Amniotic stem cell (primary cell): ENCODE measurements around the gene NF2.

Experiments
- DNase-seq: peaks from one replicate; lab custom pipeline; 2025; lab: John Stamatoyannopoulos, UW

NF2 gene

DNA sequence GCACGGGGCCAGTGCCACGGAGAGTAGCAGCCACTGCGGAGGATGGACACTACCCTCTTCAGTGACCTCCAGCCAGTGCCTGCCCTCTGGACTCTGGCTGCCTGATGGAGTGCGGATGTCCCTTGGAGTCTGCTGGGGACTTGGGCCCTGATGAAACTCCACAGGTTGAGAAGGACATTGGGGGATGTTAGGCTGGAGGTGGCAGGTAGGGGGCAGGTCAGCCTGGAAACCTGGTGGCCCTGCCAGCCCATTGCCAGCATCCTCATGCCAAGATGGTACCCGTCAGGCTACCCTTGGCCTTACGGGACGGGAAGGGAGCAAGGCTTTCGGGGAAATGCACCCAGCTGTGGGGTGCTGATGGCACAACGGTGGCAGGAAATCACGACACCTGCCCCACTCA, 120.3 kb downstream of the NF2 start:
- DNase-seq = no peak

DNA sequence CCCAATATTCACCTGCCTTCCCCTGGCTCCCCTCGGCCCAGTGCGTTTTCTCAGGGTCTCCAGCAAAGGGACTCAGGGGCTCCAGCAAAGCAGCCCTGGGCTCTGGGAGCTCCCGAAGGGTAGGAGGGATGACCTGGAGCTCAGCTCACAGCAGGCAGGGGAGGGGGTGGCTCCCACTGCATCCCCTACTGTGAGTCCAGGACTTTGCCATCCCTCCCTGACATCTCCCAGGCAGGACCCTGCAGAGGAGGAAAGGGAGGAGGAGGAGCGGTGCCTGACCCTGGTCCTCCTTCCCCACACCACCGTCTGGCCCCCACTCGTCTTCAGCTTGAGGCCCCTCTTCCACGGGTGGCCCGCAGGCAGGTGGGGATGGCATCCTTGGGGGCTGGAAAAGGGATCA, 121.4 kb downstream of the NF2 start:
- no peak for DNase-seq

DNA sequence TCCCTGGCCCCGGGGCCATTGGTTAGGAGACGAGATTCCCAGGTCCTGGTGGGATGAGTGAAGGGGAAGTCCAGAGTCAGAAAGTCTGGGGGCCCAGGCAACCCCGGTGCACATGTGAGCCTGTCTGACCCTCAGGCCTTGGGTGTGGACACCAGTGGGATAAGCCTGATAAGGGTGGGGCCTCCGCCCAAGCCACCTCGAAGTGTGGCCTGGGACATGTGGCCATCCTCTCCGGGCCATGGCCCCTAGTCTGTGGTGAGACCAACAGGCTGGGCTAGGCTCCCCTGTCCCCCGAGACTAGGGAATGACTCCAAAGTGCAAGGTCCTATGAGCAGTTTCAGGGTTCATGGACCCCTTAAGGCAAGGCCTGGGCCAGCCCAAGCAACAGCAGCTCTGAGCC, 122.7 kb downstream of the NF2 start:
- DNase-seq = no peak

DNA sequence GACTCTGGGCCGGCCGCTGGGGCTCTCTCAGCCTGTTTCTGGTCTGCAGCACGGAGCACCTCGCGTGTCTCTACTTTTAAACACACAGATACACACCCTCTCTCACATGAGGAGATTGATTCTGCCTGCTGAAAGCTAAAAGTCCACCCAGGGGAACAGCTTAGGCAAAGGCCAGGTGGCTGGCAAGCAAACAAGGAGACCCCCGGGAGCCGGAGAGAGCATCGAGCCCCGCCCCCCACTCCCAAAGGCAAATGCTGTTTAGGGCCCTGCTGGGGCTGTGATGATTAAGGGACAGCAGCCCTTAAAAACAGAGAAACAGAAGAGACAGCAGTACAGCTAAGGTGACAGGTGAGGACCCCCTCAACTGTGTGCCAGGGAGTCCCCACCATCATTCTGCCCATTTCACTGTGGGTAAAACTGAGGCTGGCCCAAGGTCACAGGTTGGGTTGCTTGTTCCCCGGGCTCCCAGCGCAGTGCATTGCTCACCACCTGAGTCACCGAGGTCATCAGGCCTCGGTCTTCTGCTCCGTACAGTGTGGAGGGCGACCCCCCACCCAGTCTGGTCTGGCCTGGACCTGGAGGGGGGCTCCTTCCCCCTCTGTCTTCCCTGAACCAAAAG, 123.2 kb downstream of the NF2 start:
- DNase-seq = no peak

DNA sequence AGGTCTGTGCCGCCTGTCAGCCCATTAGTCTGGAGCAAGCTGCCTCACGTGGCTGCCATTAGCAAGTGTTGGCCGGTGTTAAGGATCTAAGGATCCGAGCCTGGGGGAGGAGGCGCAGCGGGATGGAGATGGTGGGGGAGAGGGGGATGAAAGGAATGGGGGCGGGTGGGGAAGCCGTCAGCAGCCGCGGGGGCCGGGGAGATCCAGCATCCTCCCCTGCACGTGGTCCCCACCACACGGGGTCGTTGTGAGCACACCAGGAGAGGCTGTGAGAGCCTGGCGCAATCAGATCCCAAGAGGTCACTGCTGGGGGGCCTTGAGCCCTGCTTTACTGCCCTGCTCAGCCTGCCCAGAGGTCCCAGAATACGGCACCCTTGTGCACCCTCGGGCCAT, 123.7 kb downstream of the NF2 start:
- DNase-seq = no peak

DNA sequence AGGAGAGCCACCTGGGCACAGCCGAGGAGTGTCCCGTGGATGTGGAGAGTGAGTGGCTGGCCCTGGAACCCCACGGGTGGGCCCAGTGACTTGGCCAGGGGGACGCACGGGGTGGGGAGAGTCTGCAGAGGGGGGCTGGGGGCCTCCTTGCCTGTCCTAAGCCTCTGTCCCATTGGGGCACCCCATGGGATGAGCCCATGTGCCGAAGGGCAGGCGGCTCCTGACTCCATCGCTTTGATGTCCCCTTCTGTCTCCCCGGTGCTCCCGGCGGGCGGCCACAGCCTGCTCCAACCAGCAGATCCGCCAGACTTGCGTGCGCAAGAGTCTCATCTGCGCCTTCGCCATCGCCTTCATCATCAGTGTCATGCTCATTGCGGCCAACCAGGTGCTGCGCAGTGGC, 125.7 kb downstream of the NF2 start:
- DNase-seq = no peak

DNA sequence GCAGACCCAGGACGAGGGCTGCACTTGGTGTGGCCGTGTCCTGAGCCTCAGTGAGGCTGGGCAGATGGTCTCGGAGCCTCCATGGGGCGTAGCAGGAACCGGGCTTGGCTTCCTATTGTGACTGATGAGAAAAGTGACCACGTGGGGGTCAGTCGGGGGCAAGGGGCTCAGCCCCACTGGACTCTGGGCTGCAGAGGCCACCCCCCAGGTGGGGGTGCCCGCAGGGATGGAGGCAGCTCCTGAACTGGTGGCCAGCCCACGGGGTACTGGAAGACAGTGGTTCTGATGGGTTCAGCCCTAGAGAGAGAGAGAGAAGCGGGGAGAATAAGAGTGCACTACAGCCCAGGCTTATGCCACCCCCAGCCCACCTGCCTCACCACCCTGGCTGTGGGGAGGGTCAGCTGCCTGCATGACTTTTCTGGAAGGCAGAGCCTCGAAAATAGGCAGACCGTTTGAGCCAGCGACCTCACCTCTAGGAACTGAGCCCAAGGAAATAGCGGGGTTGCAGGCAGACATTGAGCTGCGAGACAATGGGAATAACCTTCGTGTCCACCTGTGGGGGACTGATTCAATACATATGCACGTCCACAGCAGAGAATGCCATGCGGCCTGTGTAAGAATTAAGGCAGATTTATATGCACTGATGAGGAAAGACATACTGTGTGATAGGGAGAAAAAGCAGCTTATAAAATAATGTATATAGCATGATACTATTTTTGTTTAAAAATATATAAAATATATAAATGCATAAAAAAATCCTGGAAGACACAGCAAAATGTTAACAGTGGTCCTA, 127.8 kb downstream of the NF2 start:
- no peak for DNase-seq

DNA sequence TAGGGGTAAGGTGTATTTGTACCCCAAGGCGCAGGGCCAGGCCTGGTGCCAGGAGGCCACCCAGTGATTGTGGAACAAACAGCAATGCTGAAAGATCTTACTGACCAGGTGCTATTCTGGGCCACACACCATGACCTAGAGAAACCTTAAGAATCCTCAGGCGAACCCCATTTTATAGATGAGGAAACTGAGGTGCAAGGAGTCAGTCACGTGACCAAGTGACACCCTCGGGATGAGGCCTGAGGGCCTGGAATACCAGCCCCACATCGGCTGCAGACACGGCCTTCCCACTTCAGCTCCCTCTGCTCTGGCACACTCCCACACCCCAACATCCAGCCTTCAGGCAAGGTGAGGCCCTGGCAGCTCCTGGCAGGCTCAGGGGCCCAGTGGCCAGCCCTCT, 129.4 kb downstream of the NF2 start:
- DNase-seq = no peak

DNA sequence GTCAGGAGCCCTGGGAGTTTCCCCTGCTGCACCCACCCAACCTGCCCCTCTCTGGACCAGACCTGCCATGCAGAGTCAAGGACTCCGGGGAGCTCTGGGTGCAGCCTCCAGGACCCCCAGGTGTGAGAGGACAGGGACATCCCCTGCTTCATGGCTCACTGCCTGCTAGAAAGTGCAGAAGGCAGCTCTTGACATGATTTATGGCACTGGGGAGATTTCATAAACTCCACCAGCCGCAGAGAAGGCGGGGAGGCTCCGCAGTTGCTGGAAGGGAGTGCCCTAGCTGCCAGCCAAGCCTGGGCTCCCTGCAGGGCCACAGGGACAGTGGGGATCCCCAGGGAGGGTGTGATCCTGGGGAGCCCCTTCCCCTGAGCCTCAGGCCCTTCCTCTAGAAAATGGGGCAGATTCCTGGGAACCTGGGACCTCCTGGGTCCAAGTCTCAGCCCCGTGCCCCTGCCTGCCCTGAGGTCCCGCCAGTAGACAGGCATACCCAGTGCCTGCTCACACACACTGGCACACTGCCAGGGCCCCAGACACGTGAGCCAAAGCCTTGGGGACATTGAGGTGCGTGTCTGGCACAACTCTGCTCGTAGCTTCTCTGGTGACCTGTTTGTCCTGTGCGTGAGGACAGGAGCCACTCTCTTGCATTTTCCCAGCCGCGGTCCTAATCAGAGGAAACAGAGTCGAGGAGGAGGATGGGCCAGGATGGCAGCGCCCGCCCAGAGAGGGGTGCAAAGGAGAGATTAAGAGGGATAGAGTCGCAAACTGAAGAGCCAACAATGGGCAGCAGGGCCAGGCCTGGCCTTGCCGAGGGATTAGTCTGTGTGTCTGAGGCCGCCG, 130.1 kb downstream of the NF2 start:
- no peak for DNase-seq

DNA sequence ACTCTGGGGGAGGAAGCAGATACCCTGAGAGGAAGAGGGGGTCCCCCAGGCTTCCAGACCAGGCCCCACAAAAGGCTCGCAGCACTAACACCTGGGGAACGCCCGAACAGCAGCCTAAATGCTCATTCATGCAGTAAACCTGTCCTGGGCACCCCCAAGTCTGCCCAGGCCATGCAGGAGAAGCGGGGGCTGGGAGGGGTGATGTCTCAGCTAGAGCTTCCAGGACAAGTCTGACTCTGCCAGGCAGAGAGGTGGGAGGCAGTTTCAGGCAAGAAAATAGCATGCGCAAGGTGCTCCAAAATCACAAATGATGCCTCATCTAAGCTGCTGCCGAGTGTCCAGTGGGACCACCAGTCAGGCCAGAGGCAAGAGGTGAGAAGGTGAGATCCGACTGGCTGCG, 131.0 kb downstream of the NF2 start:
- no peak for DNase-seq

DNA sequence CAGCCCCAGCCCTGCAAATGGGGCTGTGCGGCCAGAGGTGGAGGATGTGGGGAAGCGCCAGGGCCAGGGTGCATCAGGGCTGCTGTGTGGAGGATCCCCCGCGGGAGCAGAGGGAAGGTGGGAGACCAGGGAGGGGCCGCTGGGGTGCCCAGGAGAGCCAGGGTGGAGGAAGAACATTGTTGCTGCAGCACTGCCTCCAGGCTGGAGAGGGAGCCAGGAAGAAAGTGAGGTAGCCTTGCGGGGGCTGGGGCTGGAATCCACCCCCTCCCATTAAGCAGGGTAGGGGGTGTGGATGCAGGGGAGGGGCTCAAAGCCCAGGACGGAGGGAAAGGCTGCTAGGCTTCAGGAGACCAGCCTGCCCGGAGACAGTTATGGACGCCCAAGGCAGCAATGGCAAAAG, 131.4 kb downstream of the NF2 start:
- no peak for DNase-seq

DNA sequence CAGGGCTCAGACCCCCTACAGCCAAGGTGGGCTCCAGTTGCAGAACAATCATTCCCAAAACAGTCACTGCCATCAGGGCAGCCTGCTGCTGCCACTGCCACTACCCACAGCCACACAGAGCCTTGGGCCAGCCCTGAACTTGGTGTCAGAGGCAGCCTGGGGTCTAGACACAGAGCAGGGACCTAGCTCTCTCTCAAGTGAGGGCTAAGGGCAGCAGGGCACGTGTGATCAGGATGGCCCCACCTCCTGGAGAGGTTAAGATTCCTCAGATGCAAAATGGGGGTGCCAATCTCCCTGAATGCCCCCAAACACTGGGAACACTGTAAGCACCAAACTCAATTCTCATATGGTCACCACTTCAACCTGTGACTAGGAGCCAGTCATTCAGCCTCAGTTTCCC, 132.0 kb downstream of the NF2 start:
- no peak for DNase-seq

DNA sequence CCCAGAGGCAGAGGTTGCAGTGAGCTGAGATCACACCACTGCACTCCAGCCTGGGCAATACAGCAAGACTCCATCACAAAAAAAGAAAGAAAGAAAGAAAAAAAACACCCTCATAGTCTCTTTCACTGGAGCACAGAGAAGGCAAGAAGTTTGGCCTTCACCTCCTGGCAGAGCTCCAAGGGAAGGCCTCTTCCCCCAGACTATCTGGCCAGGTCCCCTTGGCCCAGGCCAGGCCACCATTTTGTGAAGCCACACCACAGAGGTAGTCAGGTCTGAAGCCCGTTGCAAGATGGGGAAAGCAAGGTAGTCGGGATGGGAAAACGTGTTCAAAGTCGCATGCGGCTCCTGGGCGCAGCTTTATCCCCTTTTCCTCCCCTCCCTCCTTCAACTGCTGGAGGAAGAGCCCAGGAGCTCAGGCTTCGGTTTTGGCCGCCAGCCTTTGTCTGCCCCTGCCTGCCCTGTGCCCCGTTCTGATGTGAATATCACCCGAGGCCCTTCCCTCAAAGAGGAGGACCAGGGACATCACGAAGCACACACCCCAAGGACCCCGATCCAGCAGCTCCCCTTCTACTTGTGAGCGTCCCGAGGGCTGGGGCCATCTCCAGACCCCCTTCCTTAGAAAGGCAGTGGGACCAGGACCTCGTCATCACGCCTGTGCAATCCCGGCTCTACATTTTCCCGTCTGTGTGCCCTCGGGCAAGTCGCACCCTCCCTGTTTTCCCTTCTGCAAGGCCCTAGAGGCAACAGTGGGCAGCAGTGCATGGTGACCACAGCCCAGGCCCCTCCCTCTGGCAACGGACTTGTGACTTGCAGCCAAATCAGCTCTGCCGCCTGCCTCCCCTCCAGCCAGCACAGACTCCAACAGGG, 134.1 kb downstream of the NF2 start:
- DNase-seq = no peak

DNA sequence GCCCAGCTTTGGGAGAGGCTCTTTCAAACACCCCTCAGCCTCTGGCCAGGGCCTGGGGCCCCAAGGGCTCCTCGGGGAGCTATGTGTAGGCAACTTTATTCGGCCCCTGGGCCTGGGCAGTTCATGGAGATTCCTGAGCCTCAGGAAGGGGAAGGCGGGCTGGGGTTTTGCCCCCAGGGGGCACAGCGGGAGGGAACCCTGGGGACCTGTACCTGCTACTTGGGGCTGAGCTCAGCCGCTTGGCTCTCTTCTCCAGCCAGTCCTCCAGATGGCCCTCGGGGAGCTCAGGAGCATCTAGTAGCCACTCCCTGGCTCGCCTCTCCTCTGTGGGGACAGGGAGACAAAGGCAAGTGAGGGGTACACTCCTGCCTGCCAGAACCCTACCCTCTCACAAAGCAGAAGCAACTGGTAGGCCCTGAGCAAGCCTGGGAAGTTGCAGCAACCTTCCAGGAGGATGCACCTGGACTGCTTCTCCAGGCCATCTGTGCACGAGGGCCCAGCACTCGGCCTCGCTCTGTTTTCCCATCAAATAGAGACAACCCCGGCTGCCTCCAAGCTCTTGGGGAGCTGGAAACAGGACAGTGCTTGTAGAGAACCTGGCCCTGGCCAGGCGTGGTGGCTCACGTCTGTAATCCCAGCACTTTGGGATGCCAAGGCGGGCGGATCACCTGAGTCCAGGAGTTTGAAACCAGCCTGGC, 134.8 kb downstream of the NF2 start:
- no peak for DNase-seq

DNA sequence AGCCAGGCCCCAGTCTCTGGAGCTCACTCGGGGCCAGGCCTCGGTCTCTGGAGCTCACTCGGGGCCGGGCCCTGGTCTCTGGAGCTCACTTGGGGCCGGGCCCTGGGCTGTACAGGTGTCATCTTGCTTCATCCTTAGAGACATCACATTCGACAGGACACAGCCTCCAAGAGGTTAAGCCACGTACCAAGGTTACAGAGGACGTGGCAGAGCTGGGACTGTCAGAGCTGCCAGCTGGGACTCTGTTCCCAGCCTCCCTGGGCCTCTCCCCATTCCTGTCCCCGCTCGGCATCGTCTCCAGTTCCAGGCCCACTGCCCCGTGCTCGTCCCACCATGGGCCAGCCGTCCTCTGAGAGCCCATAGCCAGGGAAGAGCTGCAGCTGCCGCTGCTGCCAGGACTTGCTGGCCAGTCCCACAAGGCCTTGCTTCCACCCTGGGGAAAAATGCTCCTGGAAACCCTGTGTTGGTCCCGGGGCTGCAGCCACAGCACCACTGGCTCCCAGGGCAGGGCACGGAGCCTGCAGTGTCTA, 136.0 kb downstream of the NF2 start:
- no peak for DNase-seq

DNA sequence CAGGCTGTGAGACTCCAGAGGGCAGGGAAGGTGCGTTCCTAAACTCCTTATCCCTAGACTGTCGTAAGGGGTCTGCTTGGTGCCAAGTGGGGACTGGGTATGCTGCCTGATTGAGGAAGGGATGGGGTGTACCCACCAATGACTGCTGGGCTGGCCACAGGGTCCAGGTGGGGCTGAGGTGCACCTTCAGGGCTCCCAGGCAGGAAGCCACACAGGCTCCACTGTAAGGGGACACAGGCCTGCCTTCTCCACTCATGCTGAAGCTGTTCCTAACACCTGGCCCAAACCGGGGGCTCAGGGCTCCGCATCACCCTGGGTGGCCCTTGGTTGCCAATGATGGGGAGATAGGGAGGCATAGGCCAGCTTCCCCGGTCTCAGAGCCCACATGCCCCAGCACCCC, 136.8 kb downstream of the NF2 start:
- no peak for DNase-seq

DNA sequence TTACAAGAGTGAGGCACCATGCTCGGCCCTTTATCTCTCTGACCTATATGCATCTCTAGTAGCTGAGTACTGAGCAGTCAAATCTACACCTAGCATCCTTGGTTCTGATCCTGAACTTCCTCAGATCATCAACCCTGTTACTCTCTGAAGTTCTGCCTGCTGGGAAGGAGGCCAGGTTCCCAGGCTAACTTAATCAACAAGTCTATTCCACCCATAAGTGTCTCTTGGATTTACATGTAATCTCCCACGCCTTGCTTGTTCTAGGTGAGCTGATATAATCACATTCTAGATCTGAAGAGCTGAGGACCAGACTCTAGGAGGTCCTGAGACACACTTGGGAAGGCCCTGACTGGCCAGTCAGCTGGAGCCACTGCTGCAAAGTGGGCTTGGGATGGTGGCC, 138.5 kb downstream of the NF2 start:
- DNase-seq = no peak

DNA sequence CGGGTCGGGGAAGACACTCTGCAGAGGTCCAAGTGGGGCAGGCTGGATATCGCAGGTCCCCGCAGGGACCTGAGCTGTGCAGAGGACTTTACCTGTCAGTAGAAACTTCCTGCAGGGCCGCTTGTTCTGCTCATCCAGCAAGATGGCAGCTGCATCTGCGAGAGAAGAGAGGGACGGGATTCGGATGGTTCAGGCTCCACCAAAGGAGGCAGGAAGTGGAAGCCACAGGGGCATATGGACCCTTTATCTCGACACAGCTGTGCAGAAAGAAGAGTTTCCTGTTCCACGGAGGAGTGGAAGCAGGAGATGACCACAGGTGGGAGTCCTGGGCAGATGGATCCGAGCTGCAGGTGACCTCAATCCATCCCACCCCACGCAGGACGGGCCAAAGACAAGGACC, 138.9 kb downstream of the NF2 start:
- no peak for DNase-seq

DNA sequence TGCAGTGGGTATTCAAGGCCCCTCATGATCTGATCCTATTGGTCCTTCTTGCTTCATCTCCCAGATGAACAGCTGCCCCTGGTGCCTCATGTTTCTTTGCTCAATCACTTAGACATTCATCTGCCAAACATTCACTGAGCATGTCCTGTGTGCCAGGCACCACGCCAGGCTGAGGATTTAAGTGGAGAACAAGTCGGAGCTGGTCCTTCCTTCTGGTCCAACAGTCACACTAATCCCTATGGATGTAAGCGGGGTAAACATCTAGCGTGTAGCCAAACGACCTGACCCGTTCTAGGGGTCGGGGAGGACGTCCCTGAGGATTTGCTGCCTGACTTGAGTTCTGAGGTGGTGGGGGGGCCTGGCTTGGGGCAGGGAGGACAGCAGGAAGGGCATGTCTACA, 141.5 kb downstream of the NF2 start:
- DNase-seq = no peak

DNA sequence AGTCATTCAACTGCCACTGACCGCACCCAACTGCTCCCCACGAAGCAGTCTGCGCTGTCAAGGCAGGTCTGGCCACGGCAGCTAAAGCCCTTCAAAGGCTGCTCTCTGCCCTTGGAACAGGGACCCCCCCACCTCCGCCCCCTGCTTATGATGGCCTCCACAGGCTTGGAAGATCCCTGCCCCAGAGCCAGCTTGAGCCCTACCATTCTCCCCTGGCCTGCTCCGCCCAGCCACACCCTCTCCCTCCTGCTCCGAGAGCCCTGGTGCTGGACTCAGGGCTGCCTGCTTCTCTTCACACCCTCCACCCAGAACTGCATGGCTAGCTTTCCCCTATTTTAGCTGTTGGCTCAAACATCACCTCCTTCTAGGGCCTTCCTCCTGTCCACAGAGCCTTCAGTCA, 144.4 kb downstream of the NF2 start:
- DNase-seq = no peak
